CD4-positive, alpha-beta T cell (primary cell): Measurements from ENCODE around the gene ETNK2. TPM values are rescaled to one million over a fixed set of nuclear protein-coding genes. Genes with fewer than 3 reads are reported as not detected.
A peak's percentile ranks its signal among the peaks of the same experiment; 100 is the strongest.

Source experiments
- ATAC-seq: fragments of 200-7000 bp; cut with Tn5 transposase; one replicate; pipeline ENCODE4 v1.10.0; 2022; ENCODE audit warnings: mild to moderate bottlenecking; ENCODE audit not compliant: poor library complexity
- CTCF ChIA-PET: fragments of 350-600 bp; sonication (Branson Sonifier 250); formaldehyde crosslinking; loops from one replicate; lab custom pipeline; 2021; ENCODE audit warnings: antibody characterized with exemption, inconsistent platforms; lab: Charles Lee
- POLR2A ChIA-PET: fragments of 350-600 bp; sonication (Branson Sonifier 250); formaldehyde crosslinking; loops from one replicate; lab custom pipeline; 2021; ENCODE audit warnings: antibody characterized with exemption, inconsistent platforms; lab: Charles Lee
- DNase-seq, 14 experiments: peaks; one replicate each; pipeline ENCODE4 v3.0.0-alpha.2; 2013 to 2020; ENCODE audit warnings: mixed read lengths in 2 of 14
- H3K27ac ChIP-seq, 2 donors: one replicate each; pipeline versions ENCODE4 v1.5.1 to v1.7.0; 2013; ENCODE audit warnings: low read length in 2 of 2, low read depth in 1 of 2, mild to moderate bottlenecking in 1 of 2
- H3K27me3 ChIP-seq, 2 experiments: 1 replicate in 1 of 2; 2 replicates in 1 of 2; pipeline versions ENCODE4 v1.6.1 to v1.7.0; 2013; ENCODE audit warnings: low read length in 2 of 2, control low read depth in 1 of 2, mild to moderate bottlenecking in 1 of 2, moderate library complexity in 1 of 2; ENCODE audit not compliant: insufficient read depth in 2 of 2, control insufficient read depth in 1 of 2
- H3K36me3 ChIP-seq: one replicate; pipeline ENCODE4 v1.6.1; 2013; ENCODE audit warnings: low read length, control low read depth; ENCODE audit not compliant: insufficient read depth
- H3K4me1 ChIP-seq: one replicate; pipeline ENCODE4 v1.6.1; 2013; ENCODE audit warnings: low read length, control low read depth; ENCODE audit not compliant: insufficient read depth
- H3K4me3 ChIP-seq: one replicate; pipeline ENCODE4 v1.5.1; 2013; ENCODE audit warnings: mild to moderate bottlenecking, low read length, moderate library complexity
- H3K9me3 ChIP-seq, 2 experiments: 1 replicate in 1 of 2; 2 replicates in 1 of 2; pipeline versions ENCODE4 v1.6.1 to v1.7.0; 2013; ENCODE audit warnings: low read length in 2 of 2, mild to moderate bottlenecking in 2 of 2, control low read depth in 1 of 2, moderate library complexity in 1 of 2; ENCODE audit not compliant: control insufficient read depth in 1 of 2, insufficient read depth in 1 of 2
- H3K27ac Mint-ChIP-seq: one replicate; pipeline ENCODE4 v1.8.0; 2020; ENCODE audit warnings: mixed read lengths
- H3K27me3 Mint-ChIP-seq: one replicate; pipeline ENCODE4 v1.8.0; 2021; ENCODE audit warnings: mixed read lengths
- H3K36me3 Mint-ChIP-seq: one replicate; pipeline ENCODE4 v1.8.0; 2021; ENCODE audit warnings: low read depth, mixed read lengths
- H3K4me1 Mint-ChIP-seq: one replicate; pipeline ENCODE4 v1.8.0; 2021; ENCODE audit warnings: low read depth, mixed read lengths
- H3K4me3 Mint-ChIP-seq: one replicate; pipeline ENCODE4 v1.8.0; 2020; ENCODE audit warnings: mild to moderate bottlenecking, mixed read lengths
- H3K9me3 Mint-ChIP-seq: one replicate; pipeline ENCODE4 v1.8.0; 2020; ENCODE audit warnings: mixed read lengths
- intact Hi-C, 2 experiments: fragments of 100-400 bp; cut with DNase I in 1 of 2; cut with micrococcal nuclease in 1 of 2; formaldehyde crosslinking; loops; one replicate each; pipeline versions ENCODE4 v1.15.1 to v1.9.0; 2023 to 2025; cut with DNase I, micrococcal nuclease
- total RNA-seq, 174 experiments: library from RNA in 2 of 174; stranded (reverse) in 2 of 174; gene quantifications; one replicate each; pipeline ENCODE4 v1.2.3 and lab custom pipeline; 2021 to 2026
- TF ChIP-seq, protein P1 (sequence below): fragments of 200-600 bp; IDR thresholded peaks from one replicate; pipeline ENCODE4 v1.8.0; 2022; ENCODE audit warnings: antibody characterized with exemption, mild to moderate bottlenecking

Gene ETNK2
- total RNA-seq, 2 experiments from 2014 or later, result 11.7 to 12.9 TPM

DNA sequence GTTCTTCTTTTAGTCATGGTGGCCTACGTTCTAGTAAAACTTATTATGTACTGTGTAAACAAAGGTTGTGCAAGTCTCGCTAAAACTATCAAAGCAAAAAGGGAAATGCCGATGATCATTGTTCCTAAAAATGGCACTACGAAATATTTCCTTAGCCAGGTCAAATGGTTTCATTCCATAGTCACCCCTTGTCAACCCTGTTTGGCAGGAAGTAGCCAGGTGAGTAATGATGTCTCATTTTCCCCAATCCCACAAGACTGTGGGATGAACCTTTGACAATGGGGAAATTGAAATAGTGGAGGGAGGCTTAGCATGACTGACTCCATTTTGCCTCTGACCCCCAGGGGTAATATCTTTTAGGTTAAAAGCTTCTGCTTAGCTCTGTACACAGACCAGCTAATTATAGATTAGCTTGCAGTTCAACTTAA lies 19.9 kb upstream of the ETNK2 start:
- Mint-ChIP-seq H3K4me1 (no peaks in the 10 kb centered on the region), H3K4me3 (no peak overlapping the region), H3K27me3 (peaks cover 7% of the 10 kb centered on the region), H3K27ac (no peak overlapping the region), H3K36me3 (peaks cover 12% of the 10 kb centered on the region), H3K9me3 (peaks cover 18% of the 10 kb centered on the region)
- Histone ChIP-seq H3K27me3 (peaks cover 3 to 9% of the 10 kb centered on the region in 2 experiments), H3K36me3 (no peaks in the 10 kb centered on the region), H3K9me3 (peaks cover 26 to 37% of the 10 kb centered on the region in 2 experiments), H3K4me1 (no peaks in the 10 kb centered on the region), H3K27ac (no peak overlapping the region), H3K4me3 (no peak overlapping the region)
- ATAC-seq (no peak), DNase-seq (no peak)
- CTCF ChIA-PET, result no interaction called here
- POLR2A ChIA-PET, result no interaction called here
- TF ChIP-seq, protein P1, sequence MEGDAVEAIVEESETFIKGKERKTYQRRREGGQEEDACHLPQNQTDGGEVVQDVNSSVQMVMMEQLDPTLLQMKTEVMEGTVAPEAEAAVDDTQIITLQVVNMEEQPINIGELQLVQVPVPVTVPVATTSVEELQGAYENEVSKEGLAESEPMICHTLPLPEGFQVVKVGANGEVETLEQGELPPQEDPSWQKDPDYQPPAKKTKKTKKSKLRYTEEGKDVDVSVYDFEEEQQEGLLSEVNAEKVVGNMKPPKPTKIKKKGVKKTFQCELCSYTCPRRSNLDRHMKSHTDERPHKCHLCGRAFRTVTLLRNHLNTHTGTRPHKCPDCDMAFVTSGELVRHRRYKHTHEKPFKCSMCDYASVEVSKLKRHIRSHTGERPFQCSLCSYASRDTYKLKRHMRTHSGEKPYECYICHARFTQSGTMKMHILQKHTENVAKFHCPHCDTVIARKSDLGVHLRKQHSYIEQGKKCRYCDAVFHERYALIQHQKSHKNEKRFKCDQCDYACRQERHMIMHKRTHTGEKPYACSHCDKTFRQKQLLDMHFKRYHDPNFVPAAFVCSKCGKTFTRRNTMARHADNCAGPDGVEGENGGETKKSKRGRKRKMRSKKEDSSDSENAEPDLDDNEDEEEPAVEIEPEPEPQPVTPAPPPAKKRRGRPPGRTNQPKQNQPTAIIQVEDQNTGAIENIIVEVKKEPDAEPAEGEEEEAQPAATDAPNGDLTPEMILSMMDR, result no peak
- intact Hi-C loops, result no loop called here

DNA sequence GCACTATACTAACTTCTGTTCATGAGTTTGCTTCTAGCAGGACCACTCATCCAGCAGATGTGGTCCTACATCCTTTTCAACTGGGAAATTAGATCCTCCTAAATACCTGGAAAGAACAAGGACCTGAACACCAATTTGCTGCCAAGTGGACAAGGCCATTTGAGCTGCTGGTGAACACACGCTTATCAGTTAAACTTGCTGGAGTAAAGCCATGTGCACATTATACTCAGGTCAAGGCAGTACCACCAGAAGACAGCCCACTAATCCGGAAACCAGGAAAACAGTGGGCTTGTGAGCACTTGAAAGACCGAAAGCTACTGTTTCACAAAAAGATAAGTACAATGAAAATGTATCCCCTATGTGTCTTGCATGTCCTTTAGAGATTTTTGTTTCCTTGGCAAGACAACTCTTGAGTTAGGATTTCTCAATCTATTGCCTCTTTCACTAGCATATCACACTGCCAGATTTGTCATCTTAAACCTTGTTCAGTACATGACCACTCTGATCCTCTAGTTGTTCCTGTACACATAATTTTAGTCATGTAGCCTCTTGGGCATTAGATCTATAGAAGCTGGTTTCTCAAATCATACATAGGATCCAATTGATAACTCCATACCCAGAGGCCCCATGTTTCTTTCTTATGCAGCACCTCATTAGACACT lies 18.8 kb upstream of the ETNK2 start:
- intact Hi-C loops, result no loop called here
- H3K4me3 ChIP-seq, result no peak overlapping the region
- H3K4me1 ChIP-seq, result no peaks in the 10 kb centered on the region
- peaks cover 12% of the 10 kb centered on the region for H3K36me3 Mint-ChIP-seq
- H3K36me3 ChIP-seq, result no peaks in the 10 kb centered on the region
- DNase-seq, result no peak
- peaks cover 0 to 9% of the 10 kb centered on the region in 2 experiments for H3K27me3 ChIP-seq
- ChIA-PET POLR2A (no interaction called here), CTCF (interaction anchor here (1.1 kb wide), 1 partner anchor 8 kb away, joined by 4 read pairs; no protein-coding TSS in a partner anchor)
- H3K27me3 Mint-ChIP-seq, result peaks cover 7% of the 10 kb centered on the region
- TF ChIP-seq, protein P1, result no peak
- H3K9me3 ChIP-seq, result peaks cover 33 to 37% of the 10 kb centered on the region in 2 experiments
- H3K27ac ChIP-seq, result no peak overlapping the region
- peaks cover 18% of the 10 kb centered on the region for H3K9me3 Mint-ChIP-seq
- no peak overlapping the region for H3K4me3 Mint-ChIP-seq
- no peak overlapping the region for H3K27ac Mint-ChIP-seq
- no peak for ATAC-seq
- no peaks in the 10 kb centered on the region for H3K4me1 Mint-ChIP-seq

DNA sequence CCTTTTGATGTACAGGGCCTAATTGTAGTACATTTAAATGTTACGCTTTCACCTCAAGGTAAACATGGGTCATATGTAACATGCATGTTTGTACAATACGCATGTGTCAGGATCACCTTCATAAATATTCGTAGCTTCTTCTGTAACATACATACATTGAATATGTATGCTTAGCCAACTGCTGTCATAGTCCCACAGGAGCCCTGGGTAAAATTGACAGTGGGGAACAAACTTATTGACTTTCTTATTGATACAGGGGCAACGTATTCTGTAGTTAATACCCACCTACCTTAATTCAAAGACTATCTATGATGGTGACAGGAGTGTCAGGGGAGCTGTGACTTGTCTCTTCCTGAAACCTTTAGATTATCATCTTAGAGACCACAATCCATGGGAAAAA lies 18.0 kb upstream of the ETNK2 start:
- TF ChIP-seq, protein P1, result no peak
- CTCF ChIA-PET, result interaction anchor here (1.1 kb wide), 1 partner anchor 7 kb away, joined by 4 read pairs; no protein-coding TSS in a partner anchor
- H3K4me3 Mint-ChIP-seq, result no peak overlapping the region
- H3K36me3 ChIP-seq, result no peaks in the 10 kb centered on the region
- no peak overlapping the region for H3K4me3 ChIP-seq
- H3K4me1 ChIP-seq, result no peaks in the 10 kb centered on the region
- intact Hi-C loops, result no loop called here
- no peak for ATAC-seq
- POLR2A ChIA-PET, result no interaction called here
- peaks cover 18% of the 10 kb centered on the region for H3K9me3 Mint-ChIP-seq
- peak in 1 of 14 experiments; percentile 10 for DNase-seq
- peaks cover 33 to 37% of the 10 kb centered on the region in 2 experiments for H3K9me3 ChIP-seq
- peaks cover 7% of the 10 kb centered on the region for H3K27me3 Mint-ChIP-seq
- no peak overlapping the region for H3K27ac Mint-ChIP-seq
- no peaks in the 10 kb centered on the region for H3K4me1 Mint-ChIP-seq
- H3K27ac ChIP-seq, result no peak overlapping the region
- H3K36me3 Mint-ChIP-seq, result peaks cover 12% of the 10 kb centered on the region
- peaks cover 0 to 3% of the 10 kb centered on the region in 2 experiments for H3K27me3 ChIP-seq
